Vagina (tissue), 2 donors: Measurements from ENCODE around the gene HNMT. TPM values are rescaled to one million over a fixed set of nuclear protein-coding genes. Genes with fewer than 3 reads are reported as not detected.

Source experiments
- DNase-seq, 2 donors: peaks; one replicate each; pipeline ENCODE4 v3.0.0-alpha.2; 2017; ENCODE audit errors: extremely low spot score in 2 of 2
- H3K27ac ChIP-seq: fragments of 200-600 bp; sonication (generic); one replicate; pipeline ENCODE4 v1.5.1; 2019
- H3K27me3 ChIP-seq: fragments of 200-600 bp; sonication (generic); one replicate; pipeline ENCODE4 v1.5.1; 2019
- H3K36me3 ChIP-seq, 2 donors: fragments of 200-600 bp; sonication (generic); one replicate each; pipeline ENCODE4 v1.5.1; 2017 to 2019
- H3K4me1 ChIP-seq: fragments of 200-600 bp; sonication (generic); one replicate; pipeline ENCODE4 v1.5.1; 2019
- H3K4me3 ChIP-seq, 2 donors: fragments of 200-600 bp; sonication (generic); 1 replicate in 1 of 2; 2 replicates in 1 of 2; pipeline ENCODE4 v1.5.1; 2016 to 2019
- H3K9me3 ChIP-seq: fragments of 200-600 bp; sonication (generic); one replicate; pipeline ENCODE4 v1.5.1; 2019
- POLR2A ChIP-seq, 2 donors: fragments of 450-650 bp; IDR thresholded peaks; one replicate each; pipeline ENCODE4 v1.6.1; 2017; ENCODE audit warnings: antibody characterized with exemption in 2 of 2, mild to moderate bottlenecking in 2 of 2, moderate library complexity in 2 of 2
- POLR2AphosphoS5 ChIP-seq, 2 donors: sonication (generic); formaldehyde crosslinking; IDR thresholded peaks; one replicate each; pipeline ENCODE4 v1.9.0; 2017; ENCODE audit warnings: antibody characterized with exemption in 2 of 2, mild to moderate bottlenecking in 2 of 2, low read depth in 1 of 2; ENCODE audit not compliant: insufficient read depth in 1 of 2
- intact Hi-C: fragments of 100-400 bp; cut with DNase I; formaldehyde crosslinking; loops from one replicate; pipeline ENCODE4 v1.15.1; 2023
- total RNA-seq: library from RNA; depleted of rRNA; stranded (reverse); fragments of >200 nt; gene quantifications from one replicate; pipeline ENCODE4 v1.2.3, GENCODE V29; 2016
- TF ChIP-seq, protein P1 (sequence below), 3 experiments: fragments of 450-650 bp in 2 of 3; fragments of 200-600 bp in 1 of 3; sonication (generic) in 1 of 3; IDR thresholded peaks; one replicate each; pipeline ENCODE4 v1.5.1; 2017 to 2019; ENCODE audit warnings: antibody characterized with exemption in 3 of 3, mild to moderate bottlenecking in 2 of 3, moderate library complexity in 2 of 3

Gene HNMT
- total RNA-seq, 1 donor from 2014 or later: 18.9 TPM

DNA sequence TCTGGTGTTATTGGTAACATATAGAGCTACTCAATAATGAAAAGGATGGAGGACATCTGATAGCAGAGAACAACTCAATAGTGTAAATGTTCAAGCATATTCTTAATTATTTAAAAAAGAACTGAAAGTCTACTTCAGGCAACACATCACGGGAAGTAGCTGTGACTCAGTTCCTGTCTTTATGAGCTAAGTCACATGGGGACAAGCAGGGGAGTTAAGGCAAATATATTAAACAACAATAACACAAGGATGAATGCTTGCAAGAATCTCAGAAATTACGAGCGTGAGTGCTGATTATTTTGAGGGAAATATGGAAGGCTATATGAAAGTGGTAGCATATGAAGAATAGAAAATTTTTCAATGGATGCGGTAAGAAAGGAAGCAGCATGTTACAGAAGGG, 4.0 kb upstream of the HNMT start:
- Histone ChIP-seq H3K27me3 (no peaks in the 10 kb centered on the region), H3K4me1 (no peaks in the 10 kb centered on the region), H3K36me3 (no peaks in the 10 kb centered on the region), H3K9me3 (no peaks in the 10 kb centered on the region), H3K27ac (no peak overlapping the region), H3K4me3 (no peak overlapping the region)
- intact Hi-C loops: no loop called here
- no peak for DNase-seq
- TF ChIP-seq, protein P1, sequence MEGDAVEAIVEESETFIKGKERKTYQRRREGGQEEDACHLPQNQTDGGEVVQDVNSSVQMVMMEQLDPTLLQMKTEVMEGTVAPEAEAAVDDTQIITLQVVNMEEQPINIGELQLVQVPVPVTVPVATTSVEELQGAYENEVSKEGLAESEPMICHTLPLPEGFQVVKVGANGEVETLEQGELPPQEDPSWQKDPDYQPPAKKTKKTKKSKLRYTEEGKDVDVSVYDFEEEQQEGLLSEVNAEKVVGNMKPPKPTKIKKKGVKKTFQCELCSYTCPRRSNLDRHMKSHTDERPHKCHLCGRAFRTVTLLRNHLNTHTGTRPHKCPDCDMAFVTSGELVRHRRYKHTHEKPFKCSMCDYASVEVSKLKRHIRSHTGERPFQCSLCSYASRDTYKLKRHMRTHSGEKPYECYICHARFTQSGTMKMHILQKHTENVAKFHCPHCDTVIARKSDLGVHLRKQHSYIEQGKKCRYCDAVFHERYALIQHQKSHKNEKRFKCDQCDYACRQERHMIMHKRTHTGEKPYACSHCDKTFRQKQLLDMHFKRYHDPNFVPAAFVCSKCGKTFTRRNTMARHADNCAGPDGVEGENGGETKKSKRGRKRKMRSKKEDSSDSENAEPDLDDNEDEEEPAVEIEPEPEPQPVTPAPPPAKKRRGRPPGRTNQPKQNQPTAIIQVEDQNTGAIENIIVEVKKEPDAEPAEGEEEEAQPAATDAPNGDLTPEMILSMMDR (IDR thresholded peaks at IDR 0.05): no peak
- TF ChIP-seq POLR2AphosphoS5 (IDR thresholded peaks at IDR 0.05; ENCODE audit: insufficient read depth in 1 of 2, low read depth in 1 of 2): no peak
- TF ChIP-seq POLR2A (IDR thresholded peaks at IDR 0.05): no peak

DNA sequence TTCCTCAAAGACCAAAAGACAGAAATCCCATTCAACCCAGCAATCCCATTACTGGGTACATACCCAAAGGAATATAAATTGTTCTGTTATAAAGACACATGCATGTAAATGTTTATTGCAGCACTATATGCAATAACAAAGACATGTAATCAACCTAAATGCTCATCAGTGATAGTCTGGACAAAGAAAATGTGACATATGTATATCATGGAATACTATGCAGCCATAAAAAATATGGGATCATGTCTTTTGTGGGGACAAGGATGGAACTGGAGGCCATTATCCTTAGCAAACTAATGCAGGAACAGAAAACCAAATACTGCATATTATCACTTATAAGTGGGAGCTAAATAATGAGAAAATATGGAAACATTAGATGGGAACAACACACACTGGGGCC, 2.7 kb upstream of the HNMT start:
- Histone ChIP-seq H3K9me3 (no peaks in the 10 kb centered on the region), H3K27me3 (no peaks in the 10 kb centered on the region), H3K36me3 (no peaks in the 10 kb centered on the region), H3K4me3 (no peak overlapping the region), H3K27ac (no peak overlapping the region), H3K4me1 (no peaks in the 10 kb centered on the region)
- no peak for TF ChIP-seq POLR2AphosphoS5 (IDR thresholded peaks at IDR 0.05; ENCODE audit: insufficient read depth in 1 of 2, low read depth in 1 of 2)
- no peak for TF ChIP-seq POLR2A (IDR thresholded peaks at IDR 0.05)
- TF ChIP-seq, protein P1 (IDR thresholded peaks at IDR 0.05): no peak
- intact Hi-C loops: no loop called here
- no peak for DNase-seq

DNA sequence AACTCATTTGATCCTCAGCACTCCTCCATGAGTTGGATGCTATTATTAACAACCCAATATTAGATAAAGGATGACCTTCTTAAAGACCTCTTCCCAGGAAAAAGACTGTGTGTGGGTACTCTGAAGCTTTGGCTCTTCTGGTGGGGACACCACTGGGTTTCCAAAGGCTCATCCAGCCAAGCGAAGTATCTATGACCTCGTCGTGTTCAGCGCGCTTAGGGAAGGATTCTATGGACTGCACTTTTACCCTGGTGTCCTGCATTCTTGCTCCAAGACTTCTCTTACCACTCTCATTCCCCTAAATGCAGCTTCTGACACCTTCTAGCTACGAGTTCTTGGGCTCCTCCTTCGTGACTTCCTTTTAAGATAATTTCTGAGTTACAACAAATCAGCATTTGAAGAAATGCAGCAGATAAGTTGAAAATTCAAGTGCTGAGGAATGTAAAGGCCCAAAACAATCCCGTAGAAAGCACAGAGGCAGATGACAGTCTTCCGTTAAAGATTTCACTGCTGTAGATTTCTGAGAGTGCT, 673 bp upstream of the HNMT start:
- Histone ChIP-seq H3K4me3 (peak overlapping the region; percentile 43 to 48), H3K9me3 (no peaks in the 10 kb centered on the region), H3K27me3 (no peaks in the 10 kb centered on the region), H3K36me3 (no peaks in the 10 kb centered on the region), H3K4me1 (no peaks in the 10 kb centered on the region), H3K27ac (peak overlapping the region; percentile 88)
- DNase-seq: no peak
- TF ChIP-seq, protein P1 (IDR thresholded peaks at IDR 0.05): no peak
- TF ChIP-seq POLR2AphosphoS5 (IDR thresholded peaks at IDR 0.05; ENCODE audit: insufficient read depth in 1 of 2, low read depth in 1 of 2): no peak
- TF ChIP-seq POLR2A (IDR thresholded peaks at IDR 0.05): no peak
- intact Hi-C loops: no loop called here

DNA sequence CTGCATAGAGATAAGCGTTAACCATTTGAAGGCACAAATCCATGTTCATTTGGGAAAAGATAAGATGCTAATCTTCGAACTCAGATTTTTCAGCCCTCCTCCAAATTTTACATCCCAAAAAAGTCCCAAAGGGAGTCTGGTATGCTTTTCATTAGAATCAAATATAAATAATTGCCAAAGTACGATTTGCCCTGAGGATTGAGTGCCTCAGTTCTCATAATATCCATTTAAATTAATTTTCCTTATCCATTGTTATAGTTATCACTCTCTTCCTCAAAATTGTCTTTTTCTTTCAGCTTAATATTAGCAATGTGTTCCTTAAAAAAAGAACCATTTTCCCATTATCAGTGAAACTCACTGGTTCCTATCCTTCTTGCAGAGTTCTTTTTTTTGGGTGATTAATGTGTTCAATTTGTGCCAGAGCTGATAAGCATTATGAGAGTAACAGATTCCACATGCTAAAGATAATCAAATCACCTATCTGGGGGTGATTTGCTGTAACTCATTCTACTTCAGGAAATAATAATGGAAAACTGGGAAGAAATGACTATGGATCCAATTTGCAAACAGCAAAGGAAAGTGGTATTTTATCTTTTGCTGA, 686 bp downstream of the HNMT start:
- no peaks in the 10 kb centered on the region for H3K36me3 ChIP-seq
- H3K27me3 ChIP-seq: no peaks in the 10 kb centered on the region
- DNase-seq: no peak
- peak overlapping the region; percentile 88 for H3K27ac ChIP-seq
- peak overlapping the region; percentile 43 to 48 for H3K4me3 ChIP-seq
- peaks cover 11% of the 10 kb centered on the region for H3K4me1 ChIP-seq
- intact Hi-C loops: no loop called here
- TF ChIP-seq POLR2A (IDR thresholded peaks at IDR 0.05) (no peak), POLR2AphosphoS5 (IDR thresholded peaks at IDR 0.05; ENCODE audit: insufficient read depth in 1 of 2, low read depth in 1 of 2) (no peak)
- TF ChIP-seq, protein P1 (IDR thresholded peaks at IDR 0.05): no peak
- no peaks in the 10 kb centered on the region for H3K9me3 ChIP-seq

DNA sequence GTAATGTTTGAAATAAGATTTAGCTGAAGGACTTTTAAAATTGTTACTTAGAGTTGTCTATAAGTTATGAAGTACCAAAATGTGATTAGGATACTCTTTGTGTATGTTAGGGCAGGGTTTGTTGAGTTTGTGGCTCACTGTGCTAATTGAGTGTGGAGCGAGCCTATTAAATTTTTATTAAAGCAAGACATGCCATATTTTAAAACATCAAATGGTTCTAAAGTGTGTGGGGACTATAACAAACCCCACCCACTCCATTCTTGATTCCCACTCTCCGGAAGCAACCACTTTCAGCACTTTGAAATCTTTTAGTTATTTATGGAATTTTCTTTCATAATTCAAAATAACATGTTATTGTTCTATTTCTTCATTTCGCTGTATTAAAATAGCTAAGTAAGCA, 1.8 kb downstream of the HNMT start:
- no peaks in the 10 kb centered on the region for H3K27me3 ChIP-seq
- TF ChIP-seq POLR2AphosphoS5 (IDR thresholded peaks at IDR 0.05; ENCODE audit: insufficient read depth in 1 of 2, low read depth in 1 of 2): no peak
- TF ChIP-seq, protein P1 (IDR thresholded peaks at IDR 0.05): no peak
- TF ChIP-seq POLR2A (IDR thresholded peaks at IDR 0.05): no peak
- H3K4me3 ChIP-seq: peak overlapping the region; percentile 32 to 48
- no peaks in the 10 kb centered on the region for H3K36me3 ChIP-seq
- DNase-seq: no peak
- no peaks in the 10 kb centered on the region for H3K9me3 ChIP-seq
- peaks cover 14% of the 10 kb centered on the region for H3K4me1 ChIP-seq
- intact Hi-C loops: no loop called here
- peak overlapping the region; percentile 88 for H3K27ac ChIP-seq
